ENCODE measurements around the gene PACS2.

PACS2 gene

GRCh38 chr14:105426416-105427130 is 112.0 kb downstream of the PACS2 start:
- no peak for DNase-seq

DNA sequence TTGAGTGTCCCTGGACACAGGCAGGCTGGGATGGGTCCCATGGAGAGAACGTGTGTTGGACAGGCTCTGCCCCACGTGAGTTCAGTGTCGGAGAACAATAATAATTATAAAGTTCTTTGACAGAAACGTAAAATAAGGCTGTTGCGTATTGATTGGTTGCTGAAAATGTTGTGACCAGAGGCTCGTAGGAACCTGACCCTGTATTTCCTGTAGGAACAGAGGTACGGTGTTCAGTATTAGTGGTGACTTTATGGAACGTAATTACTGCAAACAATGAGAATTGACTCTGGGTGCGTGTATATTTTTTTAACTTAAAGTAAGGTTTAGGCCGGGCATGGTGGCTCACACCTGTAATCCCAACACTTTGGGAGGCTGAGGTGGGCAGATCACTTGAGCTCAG is 112.9 kb downstream of the PACS2 start:
- no peak for DNase-seq

DNA sequence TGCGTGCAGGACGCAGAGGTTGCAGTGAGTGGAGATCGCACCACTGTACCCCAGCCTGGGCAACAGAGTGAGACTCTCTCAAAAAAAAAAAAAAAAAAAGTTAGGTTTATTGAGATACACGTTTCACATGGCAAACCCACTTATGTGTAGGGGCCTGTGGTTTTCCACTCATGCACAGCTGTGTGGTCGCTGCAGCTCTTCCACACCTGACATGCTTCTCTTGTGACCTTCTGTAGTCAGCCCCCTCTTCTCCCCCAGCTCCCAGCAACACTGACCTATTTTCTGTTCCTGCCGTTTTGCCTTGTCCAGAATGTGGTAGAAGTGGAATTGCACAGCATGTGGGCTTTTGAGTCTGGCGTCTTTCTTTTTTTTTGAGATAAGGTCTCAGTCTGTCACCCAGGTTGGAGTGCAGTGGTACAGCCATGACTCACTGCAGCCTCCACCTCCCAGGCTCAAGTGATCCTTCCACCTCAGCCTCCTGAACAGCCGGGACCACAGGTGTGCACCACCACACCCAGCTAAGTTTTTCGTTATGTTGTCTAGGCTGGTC is 113.5 kb downstream of the PACS2 start:
- DNase-seq, result no peak

DNA sequence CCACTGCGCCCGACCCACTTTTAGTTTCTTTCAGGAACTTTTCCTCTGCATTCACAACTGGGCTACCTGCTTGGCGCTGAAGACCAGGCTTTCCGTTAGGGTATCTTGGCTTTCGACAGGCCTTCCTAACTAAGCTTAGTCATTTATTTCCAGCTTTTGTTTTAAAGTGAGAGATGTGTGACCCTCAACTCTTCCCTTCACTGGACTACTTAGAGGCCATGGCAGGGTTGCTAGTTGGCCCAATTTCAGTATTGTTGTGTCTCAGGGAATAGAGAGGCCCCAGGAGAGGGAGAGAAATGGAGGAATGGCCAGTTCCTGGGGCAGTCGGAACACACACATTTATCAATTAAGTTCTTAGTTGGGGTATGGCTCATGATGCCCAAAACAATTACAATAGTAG is 115.5 kb downstream of the PACS2 start:
- DNase-seq, result no peak

- no peak for DNase-seq
These were observed 116.0 kb downstream of the PACS2 start for GRCh38 chr14:105430565-105430964.

DNA sequence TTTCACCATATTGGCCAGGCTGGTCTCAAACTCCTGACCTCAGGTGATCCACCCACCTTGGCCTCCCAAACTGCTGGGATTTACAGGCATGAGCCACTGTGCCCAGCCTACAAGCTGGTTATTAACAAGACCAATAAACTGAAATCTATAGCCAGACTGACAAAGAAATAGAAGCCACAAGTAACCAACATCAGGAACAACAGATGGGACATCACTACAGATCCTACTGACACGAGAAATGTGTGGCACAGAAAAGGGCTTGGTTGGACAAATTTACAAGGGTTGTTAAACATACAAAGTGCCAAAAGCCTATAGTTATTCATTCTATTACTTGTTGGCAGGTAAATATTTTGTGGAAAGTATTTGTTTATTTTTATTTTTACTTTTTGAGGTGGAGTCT is 116.7 kb downstream of the PACS2 start:
- DNase-seq, result no peak

DNA sequence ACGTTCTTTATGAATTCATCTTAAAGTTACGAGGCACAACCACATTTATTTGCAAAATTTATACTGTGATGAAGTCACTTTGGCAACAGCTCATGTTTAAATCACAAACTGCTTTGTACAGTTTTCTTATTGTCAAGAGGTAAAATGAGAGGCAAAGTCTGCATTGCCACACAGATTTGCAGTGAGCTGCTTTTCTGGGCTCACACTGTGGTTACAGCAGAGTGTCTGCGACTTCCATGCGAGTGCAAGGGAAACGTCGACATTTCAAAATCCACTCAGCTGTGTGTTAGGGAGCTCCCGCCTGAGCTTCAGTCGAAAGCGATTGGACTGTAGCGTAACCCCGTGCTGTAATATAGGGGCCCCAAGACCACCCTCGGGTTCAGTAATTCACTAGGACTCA is 118.1 kb downstream of the PACS2 start:
- DNase-seq, result no peak

- DNase-seq, result no peak
These were observed 118.6 kb downstream of the PACS2 start for GRCh38 chr14:105433161-105433605.

DNA sequence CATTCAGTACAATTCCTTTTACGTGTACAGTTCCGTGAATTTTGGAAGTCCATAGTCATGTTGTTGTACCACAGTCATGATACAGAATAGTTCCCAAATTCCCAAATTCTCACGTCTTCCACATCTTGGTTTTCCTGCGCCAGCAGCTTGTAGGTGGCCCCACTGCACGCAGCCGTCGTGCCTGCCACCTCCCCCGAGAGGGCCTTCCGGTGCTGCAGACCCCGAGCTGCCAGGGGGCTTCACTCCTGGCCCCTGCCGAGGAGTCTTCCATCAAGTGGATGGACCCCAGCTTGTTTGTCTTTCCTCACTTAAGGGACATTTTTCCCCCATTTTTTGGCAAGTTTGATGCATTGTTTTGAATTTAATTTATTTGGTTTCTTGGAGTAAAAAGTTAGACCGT is 121.9 kb downstream of the PACS2 start:
- no peak for DNase-seq

DNA sequence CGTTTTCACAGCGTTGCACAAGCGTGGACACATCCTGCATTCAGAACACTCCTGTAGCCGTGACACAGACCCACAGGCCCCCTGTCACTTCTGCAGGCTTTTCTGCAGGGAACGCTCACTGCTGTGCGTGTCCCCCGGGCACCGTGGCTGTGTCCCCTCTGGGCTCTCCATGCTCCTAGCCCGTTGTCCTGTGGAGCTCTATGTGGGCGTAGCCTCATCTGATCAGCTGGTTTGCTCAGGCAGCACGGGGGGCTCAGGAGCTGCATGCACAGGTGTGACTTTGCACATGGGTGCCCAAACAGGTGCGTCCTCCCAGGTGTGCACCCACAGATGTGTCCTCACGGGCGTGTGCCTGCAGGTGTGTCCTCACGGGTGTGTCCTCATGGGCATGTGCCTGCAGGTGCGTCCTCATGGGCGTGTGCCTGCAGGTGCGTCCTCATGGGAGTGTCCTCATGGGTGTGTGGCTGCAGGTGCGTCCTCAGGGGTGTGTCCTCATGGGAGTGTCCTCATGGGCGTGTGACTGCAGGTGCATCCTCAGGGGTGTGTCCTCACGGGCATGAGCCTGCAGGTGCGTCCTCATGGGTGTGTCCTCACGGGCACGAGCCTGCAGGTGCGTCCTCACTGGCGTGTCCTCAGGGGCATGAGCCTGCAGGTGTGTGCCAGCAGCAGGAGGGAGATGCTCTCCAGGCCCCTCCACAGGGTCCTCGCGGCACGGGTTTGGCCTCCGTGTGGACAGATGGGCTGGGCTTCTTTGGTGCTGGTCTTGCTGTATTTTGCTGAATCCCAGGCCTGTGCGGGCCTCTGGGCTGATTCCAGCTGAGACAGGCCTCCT is 122.6 kb downstream of the PACS2 start:
- no peak for DNase-seq

GRCh38 chr14:105437723-105438500 is 123.4 kb downstream of the PACS2 start:
- DNase-seq, result no peak

- no peak for DNase-seq
These were observed 124.6 kb downstream of the PACS2 start for GRCh38 chr14:105439179-105439578.

DNA sequence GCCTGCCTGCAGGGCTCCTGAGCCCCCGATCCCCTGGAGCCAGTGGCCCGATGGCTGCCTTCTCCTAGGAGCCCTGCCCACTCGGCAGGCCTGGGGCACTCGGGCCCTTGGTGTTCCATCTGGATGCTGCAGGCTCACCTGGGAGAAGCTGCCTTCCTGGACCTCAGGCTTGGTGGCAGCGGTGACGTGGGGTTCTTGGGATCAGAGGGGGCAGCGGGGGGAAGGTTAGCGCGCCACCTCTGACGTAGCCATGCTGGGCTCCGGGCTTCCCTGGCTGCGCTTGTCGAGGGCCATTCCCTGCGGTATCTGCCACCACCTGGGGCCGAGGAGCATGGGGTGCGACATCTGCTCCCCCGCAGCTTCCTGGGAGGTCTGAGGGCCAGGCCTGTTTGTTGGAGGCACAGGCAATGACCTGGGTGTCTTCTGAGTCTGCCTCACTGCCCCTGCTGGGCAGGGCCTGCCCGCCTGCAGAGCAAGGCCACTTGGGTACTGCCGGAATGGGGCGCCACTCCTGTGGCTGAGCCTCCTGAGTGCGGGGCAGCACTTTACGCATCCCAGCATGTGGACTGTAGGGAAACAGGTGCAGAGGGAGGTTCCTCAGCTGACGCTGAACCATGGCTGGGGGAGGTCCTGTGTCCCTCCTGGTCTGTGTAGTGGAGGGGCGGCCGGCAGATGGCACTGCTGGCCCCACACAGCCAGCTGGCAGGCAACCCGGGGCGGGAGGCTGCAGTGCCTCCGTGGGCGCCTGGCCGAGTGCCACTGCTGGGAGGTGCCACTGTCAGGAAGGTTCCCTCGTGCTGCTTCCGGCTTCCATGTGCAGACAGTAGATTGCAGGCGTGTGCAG is 125.4 kb downstream of the PACS2 start:
- no peak for DNase-seq

- no peak for DNase-seq
These were observed 126.0 kb downstream of the PACS2 start for GRCh38 chr14:105440554-105440900.

DNA sequence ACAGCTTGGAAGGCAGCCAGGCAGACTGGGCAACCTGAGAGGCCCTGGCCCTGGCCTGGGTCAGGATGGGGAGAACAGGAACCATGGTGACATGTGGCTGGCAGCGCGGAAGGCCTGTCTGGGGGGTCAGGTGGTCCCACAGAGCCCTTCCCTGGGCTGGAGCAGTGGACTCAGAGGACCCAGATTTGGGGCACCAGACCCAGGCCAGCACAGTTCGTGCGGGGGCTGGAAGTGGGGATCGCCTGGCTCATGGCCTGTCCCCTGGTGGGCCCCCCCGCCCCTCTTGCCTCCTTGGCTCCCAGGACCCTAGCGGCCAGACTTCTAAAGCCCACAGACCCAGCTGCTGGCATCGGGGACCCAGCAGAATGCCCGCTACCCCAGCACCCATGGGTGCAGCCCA is 126.4 kb downstream of the PACS2 start:
- no peak for DNase-seq

DNA sequence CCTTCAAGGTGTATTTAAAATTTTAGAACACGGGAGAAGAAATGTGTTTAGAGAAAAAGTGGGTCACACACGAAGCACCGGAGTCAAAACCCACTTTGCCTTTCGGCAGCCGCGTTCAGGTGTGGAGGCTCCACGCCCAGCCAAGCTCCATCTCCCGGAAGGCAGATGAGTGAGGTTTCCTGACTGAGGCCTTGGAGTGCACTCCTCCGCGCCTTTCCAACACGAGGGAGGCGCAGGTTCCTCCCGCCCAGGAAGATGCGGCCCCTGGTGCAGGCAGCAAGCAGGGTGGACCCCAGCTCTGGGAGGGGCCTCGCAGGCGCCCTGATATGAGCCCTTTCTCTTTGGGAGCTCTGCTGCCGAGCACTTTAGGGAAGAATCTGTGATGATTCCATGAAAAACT is 127.6 kb downstream of the PACS2 start:
- DNase-seq, result no peak

DNA sequence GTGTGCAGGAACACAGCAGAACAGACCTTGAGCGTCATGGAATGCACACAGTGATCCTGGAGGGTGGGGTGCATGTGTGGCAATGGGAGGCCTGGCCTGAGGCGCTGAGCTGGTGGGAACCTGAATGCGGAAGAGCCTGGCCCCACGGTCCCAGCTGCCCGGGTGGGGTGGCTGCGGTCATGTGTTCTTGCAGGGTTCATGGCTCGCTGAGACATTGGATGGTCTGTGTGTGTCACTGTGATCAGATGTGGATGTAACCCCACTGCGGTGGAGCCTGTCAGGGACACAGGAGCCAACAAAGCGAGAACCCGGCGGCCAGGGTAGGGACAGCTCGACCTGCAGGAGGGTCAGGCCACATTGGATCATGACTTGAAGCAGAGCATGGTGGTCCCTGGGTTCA is 128.3 kb downstream of the PACS2 start:
- no peak for DNase-seq

DNA sequence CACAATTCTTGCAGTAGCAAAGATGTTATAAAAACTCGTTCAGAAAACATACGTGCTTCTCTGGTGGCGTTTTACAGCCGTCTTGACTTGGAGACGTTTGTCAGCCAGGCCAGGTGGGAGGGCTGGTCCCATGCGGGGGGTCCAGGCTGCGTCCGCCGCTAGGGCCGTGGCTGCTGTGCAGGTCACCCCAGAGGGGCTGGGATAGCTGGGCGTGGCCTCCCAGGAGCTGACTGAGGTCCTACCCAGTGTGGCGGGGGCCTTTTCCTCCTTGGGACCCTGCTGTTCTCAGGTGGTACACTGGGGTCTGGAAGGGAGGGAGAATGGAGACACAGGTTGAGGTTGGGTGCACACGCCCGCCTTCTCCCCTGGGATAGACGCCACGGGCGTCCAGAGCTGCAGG is 130.3 kb downstream of the PACS2 start:
- DNase-seq, result no peak

DNA sequence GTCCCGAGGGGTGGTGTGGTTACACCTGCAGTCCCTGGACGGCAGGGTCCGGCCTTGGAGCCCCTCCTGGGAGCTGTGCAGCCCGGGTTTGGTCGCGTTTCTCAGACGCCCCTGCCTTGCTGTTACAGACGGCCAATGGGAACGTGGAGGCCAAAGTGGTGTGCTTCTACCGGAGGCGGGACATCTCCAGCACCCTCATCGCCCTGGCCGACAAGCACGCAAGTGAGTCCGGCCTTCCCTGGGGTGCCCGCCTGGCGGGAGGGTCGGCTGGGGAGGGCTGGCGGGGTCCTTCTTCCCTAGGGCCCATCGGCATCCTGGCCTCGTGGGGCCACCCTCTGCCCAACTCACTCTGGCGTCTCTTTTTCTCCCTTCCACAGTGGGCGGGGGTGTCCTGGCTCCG is 130.7 kb downstream of the PACS2 start:
- no peak for DNase-seq

DNA sequence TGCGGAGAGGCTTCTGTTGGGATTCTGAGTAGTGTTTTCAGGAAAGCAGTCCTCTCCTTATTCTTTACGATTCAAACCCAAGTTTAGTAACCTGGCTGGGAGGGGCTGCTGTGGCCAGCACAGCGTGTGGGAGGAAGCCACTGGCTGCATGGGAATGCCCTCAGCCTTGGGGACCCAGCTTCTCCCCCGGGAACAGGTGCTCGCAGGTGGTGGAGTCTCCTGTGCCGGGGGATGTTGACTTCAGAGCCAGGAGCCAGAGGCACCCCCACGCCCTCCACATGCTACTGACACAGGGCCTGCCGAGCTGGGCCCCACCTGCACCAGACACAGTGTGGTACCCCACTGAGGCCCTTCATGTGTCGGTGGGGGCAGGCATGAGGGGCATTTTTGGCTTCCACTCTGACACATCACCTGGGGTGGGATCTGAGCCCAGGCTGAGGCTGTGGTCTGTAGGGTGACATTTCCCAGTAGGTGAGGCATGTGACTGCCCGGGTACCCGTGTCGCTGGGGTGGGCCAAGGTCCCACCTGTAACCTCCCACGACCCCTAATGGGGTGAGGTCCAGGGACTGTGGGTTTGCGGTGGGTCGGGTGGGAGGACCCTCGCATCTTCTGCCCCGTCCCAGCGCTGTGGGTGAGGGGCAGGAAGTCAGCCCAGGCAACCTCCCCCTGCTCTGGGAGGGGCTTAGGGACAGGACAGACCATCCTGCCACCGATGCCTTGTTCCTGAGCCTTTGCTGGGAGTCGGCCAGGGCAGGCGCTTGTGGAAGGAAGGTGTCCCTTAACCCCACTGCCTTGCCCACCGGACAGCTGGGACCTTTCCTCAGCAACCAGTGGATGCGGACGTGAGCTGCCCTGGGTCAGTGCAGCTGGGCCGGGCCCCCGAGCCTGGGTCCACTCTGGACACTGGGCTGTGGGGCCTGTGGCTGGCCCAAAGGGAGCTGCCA is 131.6 kb downstream of the PACS2 start:
- DNase-seq, result no peak

DNA sequence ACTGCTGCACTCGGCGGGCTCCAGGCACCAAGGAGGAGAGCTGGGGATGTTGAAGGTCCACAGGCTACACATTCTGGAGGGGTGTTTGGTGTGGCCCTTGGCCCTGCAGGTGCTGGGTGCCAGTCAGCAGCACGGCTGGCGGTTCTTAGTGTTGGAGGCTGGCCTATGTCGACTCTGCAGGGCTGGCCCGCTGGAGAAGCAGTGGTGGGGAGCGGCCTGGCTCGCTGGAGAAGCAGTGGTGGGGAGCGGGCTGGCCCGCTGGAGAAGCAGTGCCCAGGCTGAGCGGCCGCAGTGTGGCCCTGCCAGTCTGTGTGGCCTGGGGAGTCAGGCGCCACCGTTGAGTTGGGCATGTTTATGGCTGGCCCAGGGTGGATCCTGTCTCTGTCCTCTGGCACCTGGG is 132.4 kb downstream of the PACS2 start:
- DNase-seq, result no peak
